Right lobe of liver (tissue), 4 donors: ENCODE results near the gene ZC3H12D.

ENCODE experiments used
- POLR2A ChIP-seq: fragments of 450-650 bp; IDR thresholded peaks from one replicate; pipeline ENCODE4 v1.6.1; 2017; ENCODE audit warnings: antibody characterized with exemption, mild to moderate bottlenecking
- TF ChIP-seq, protein P1 (sequence below), 4 donors: fragments of 200-600 bp in 3 of 4; fragments of 450-650 bp in 1 of 4; IDR thresholded peaks; one replicate each; pipeline versions ENCODE4 v1.5.1 to v1.8.0; 2016 to 2022; ENCODE audit warnings: antibody characterized with exemption in 4 of 4, mild to moderate bottlenecking in 2 of 4
- donor health status: DM: no; HTN: no; CAD: no.
- donor health status: DM: no; HTN: no; CAD: no.
- donor health status: DM: no; HTN: yes; CAD: no.

- TF ChIP-seq, protein P1, sequence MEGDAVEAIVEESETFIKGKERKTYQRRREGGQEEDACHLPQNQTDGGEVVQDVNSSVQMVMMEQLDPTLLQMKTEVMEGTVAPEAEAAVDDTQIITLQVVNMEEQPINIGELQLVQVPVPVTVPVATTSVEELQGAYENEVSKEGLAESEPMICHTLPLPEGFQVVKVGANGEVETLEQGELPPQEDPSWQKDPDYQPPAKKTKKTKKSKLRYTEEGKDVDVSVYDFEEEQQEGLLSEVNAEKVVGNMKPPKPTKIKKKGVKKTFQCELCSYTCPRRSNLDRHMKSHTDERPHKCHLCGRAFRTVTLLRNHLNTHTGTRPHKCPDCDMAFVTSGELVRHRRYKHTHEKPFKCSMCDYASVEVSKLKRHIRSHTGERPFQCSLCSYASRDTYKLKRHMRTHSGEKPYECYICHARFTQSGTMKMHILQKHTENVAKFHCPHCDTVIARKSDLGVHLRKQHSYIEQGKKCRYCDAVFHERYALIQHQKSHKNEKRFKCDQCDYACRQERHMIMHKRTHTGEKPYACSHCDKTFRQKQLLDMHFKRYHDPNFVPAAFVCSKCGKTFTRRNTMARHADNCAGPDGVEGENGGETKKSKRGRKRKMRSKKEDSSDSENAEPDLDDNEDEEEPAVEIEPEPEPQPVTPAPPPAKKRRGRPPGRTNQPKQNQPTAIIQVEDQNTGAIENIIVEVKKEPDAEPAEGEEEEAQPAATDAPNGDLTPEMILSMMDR (IDR thresholded peaks at IDR 0.05) = no peak
- no peak for TF ChIP-seq POLR2A
Measured at GRCh38 chr6:149457316-149457884, 27.4 kb downstream of the ZC3H12D start.
